Fibroblast of mammary gland (primary cell): ENCODE measurements around the gene PTAFR.

Source experiments
- DNase-seq: peaks from one replicate; pipeline ENCODE4 v3.0.0-alpha.2; 2010; ENCODE audit warnings: low read depth
- H3K4me3 ChIP-seq: 2 replicates; pipeline ENCODE4 v1.5.1; 2011; ENCODE audit warnings: low read depth, mild to moderate bottlenecking, low read length, moderate library complexity; ENCODE audit not compliant: control insufficient read depth
- TF ChIP-seq, protein P1 (sequence below): conservative IDR thresholded peaks from 2 replicates; pipeline ENCODE4 v1.5.1; 2011; ENCODE audit warnings: low read depth, low read length, inconsistent platforms; ENCODE audit not compliant: control insufficient read depth, insufficient read depth

PTAFR gene

DNA sequence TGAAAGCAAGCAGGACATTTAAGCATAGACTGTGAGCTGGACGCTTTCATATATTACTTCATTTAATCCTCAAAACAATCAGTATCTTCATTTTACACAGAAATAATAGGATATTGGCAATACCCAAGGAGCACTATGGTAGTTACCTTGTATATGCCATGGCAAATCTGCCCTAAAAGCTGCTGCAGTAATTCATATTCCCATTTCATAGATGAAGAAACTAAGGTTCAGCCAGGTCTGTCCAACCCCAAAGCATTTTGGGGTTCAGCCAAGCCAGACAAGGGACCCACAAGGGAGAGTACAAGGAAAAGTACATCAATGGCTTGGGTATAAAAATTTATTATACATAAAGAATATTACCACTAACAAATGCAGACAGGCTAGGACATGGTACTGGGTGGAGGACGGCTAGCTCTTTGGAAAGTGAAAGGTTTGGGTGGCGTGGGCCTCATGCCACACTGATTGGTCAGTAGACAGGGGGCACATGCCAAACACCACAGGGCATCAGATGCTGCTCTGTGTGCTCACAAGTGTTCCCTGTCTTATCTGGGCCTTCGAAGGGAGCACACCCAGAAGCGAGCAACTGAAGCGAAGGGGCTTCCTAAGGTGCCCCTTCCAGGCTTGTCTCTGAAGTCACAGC, 23.9 kb upstream of the PTAFR start:
- no peak for DNase-seq
- no peak overlapping the region for H3K4me3 ChIP-seq
- TF ChIP-seq, protein P1, sequence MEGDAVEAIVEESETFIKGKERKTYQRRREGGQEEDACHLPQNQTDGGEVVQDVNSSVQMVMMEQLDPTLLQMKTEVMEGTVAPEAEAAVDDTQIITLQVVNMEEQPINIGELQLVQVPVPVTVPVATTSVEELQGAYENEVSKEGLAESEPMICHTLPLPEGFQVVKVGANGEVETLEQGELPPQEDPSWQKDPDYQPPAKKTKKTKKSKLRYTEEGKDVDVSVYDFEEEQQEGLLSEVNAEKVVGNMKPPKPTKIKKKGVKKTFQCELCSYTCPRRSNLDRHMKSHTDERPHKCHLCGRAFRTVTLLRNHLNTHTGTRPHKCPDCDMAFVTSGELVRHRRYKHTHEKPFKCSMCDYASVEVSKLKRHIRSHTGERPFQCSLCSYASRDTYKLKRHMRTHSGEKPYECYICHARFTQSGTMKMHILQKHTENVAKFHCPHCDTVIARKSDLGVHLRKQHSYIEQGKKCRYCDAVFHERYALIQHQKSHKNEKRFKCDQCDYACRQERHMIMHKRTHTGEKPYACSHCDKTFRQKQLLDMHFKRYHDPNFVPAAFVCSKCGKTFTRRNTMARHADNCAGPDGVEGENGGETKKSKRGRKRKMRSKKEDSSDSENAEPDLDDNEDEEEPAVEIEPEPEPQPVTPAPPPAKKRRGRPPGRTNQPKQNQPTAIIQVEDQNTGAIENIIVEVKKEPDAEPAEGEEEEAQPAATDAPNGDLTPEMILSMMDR: no peak

DNA sequence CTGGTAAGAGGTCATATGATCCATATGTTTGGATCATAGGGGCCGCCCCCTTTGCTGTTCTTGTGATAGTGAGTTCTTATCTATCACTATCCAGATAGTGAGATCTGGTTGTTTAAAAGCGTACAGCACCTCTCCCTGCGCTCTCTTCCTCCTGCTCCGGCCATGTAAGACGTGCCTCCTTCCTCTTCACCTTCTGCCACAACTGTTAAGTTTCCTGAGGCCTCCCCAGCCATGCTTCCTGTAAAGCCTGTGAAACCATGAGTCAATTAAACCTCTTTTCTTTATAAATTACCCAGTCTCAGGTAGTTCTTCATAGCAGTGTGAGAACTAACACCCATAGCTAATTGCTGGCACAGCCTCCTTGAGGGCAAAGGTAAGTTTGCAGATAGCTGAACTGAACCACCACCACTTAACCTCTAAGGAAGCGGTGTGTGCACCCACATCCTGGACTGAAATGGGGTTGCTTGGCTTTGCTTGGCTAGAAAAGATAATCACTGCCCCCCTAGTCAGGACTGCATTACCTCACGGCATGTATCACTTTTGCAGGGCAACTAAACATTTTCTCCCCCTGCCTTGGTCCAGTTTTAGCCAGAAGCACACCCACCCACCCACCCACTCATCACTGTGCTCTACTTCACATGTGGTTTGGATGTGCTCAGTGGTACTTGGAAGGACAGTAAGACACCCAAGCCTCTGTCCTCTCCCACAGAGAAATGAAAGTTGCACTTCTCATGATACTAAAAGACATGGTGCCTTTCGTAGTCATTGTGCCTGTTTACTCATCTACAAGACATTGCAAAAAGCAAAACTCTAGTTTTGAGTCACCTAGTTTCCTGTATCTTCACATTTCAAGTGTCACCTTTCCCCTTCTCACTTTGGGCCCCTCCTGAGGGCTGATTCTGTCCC, 23.1 kb upstream of the PTAFR start:
- no peak overlapping the region for H3K4me3 ChIP-seq
- no peak for DNase-seq
- TF ChIP-seq, protein P1: no peak

DNA sequence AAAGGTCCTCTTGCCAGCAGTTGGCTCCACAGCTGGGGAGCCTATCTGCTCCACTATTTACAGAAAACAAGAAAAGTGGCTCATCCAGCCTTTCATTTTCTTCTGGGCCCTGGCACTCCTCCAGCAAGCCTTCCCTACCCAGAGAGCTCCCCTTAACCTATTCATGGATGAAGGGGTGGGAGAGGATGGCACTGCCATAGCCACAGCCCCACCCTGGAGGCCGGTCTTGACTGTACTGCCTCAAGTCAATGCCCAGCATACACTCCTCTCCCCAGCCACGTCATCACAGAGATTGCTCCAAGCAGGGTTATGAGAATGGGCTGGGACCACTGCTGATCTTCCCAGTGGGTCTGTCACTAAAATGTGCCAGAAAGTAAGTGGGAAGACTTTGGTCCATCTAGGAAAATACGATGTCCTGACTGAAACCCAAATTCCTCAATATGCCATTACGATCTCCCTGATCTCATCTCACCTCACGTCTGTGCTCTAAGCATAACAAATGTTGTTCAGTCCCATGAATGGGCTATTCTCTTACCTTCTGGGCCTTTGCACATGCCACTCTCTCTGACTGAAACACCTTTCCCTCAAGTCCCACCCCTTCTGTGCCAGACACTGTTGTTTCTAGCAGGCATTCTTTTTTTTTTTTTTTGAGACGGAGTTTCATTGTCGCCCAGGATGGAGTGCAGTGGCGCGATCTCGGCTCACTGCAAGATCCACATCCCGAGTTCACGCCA, 21.4 kb upstream of the PTAFR start:
- no peak overlapping the region for H3K4me3 ChIP-seq
- TF ChIP-seq, protein P1: no peak
- no peak for DNase-seq

DNA sequence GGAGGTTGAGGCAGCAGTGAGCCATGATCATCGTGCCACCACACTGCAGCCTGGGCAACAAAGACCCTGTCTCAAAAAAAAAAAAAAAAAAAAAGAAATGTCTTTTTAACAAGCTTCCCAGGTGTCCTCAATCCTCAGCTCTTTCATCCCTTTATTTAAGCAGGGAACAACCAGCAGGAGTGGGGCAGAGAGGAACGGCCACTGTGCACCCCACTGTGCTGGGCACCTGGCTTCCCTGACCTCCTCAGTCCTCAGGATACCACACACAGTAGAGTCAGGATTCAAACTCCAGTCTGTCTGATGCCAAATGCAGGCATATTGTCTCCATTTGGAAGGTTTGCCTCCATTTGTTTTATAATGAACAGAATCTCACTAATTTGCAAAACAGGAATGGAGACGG, 19.8 kb upstream of the PTAFR start:
- H3K4me3 ChIP-seq: no peak overlapping the region
- no peak for DNase-seq
- TF ChIP-seq, protein P1: no peak

DNA sequence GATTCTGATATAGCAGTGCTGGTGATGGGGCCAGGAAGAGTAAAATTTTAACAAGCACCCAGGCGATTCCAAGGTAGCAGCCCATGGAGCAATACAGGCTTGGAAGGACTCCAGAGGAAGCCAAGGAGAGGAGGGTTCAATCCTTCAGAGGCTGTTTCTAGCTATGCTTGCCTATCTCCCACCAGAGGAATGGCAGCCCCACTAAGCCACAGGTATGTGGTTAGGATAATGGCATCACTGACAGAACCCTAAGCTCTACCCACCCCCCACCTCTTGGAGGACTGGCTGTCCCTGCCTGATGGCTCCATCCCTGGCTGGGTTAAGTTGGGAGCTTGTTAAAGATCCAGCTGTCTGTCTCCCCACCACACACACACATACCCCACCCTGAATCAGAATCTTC, 19.3 kb upstream of the PTAFR start:
- TF ChIP-seq, protein P1: no peak
- no peak for DNase-seq
- H3K4me3 ChIP-seq: no peak overlapping the region

DNA sequence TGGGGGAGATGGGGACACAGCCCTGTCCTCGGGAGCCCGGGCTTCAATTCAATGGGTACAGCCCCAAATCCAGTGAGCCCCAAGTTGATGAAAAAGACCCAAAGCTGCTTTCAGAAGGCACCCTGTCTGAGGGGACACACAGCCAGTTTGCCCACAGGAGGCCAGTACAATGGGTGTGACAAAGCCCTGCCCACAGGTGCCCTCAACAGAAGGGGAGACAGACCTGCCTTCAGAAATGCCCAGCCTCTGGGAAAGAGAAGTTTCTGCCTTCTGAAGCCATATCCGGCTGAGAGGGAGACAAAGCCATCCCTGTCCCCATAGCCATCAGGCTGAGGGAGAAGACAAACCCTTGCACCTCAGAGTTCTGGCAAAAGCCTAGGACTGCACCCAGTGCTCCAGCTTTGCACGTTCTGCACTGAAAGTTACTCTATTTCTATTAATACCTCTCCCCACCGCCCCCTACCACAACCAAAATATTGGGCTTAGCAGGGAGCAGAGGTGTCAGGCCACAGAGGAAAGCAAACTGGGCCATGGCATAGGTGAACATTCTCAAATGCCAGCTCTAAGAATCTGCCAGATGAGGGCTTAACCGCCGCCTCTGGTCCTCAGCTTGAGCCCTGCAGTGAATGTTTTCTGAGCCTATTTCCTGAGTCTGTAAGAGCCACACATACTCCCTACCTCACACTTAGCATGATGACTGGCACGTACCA, 18.0 kb upstream of the PTAFR start:
- H3K4me3 ChIP-seq: no peak overlapping the region
- DNase-seq: no peak
- TF ChIP-seq, protein P1: no peak
